HT1080 (cell line): ENCODE results near the gene RUVBL2. TPM values are rescaled to one million over a fixed set of nuclear protein-coding genes. Genes with fewer than 3 reads are reported as not detected.
"Not testable (repeated sequence)": the region's sequence is repeated elsewhere in the genome, so short reads cannot be mapped to it uniquely, and the experiment has no call there.

ENCODE experiments used
- DNase-seq: peaks from one replicate; pipeline ENCODE4 v3.0.0-alpha.2; 2015; ENCODE audit warnings: low read depth
- total RNA-seq: library from RNA; depleted of rRNA; stranded (reverse); fragments of >200 nt; shearing (Covaris generic); gene quantifications from 2 replicates; pipeline ENCODE4 v1.2.3, GENCODE V29; 2014

Gene RUVBL2
- total RNA-seq, 1 experiment from 2014 or later = 498 TPM

GRCh38 chr19:49017041-49017665, 23.5 kb downstream of the RUVBL2 start, which contains the start of gene LHB:
TSS of gene LHB (minus strand) at chr19:49017091. CDS start at chr19:49017081, 10 bp downstream.
- no peak for DNase-seq

DNA sequence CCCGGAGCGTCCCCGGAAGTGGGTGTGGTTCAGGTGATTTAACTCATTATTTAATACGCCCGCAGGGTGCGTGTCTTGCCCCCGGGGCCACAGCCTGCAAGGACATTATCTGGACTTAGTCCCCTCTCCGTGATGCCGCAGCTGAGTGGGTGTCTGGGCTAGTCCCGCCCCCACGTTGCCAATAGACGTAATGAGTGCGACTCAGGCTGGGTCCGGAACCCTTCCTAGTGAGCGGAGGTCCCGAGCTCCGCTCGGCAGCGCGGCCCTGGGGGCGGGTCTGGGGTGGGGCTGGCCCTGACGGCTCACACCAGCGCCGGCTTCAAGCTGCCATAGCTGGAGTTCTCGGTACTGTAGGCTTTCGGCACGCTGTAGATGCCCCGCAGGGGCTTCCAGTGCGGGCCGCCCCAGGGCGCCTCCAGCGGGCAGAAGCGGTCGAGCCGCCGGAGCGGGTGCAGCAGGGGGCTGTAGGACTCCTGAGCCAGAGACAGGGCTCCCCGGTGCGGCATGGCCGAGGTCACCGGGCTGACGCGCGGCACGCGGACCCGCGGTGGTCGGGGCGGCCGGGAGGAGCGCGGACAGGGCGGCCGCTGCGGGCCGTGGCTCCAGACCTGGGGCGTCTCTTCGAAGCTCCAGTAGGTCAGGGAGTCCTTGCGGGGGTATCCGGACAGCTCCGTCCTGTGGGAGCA, 24.1 kb downstream of the RUVBL2 start:
- DNase-seq = no peak

GRCh38 chr19:49018388-49019241, 24.9 kb downstream of the RUVBL2 start:
- not testable (repeated sequence) for DNase-seq

DNA sequence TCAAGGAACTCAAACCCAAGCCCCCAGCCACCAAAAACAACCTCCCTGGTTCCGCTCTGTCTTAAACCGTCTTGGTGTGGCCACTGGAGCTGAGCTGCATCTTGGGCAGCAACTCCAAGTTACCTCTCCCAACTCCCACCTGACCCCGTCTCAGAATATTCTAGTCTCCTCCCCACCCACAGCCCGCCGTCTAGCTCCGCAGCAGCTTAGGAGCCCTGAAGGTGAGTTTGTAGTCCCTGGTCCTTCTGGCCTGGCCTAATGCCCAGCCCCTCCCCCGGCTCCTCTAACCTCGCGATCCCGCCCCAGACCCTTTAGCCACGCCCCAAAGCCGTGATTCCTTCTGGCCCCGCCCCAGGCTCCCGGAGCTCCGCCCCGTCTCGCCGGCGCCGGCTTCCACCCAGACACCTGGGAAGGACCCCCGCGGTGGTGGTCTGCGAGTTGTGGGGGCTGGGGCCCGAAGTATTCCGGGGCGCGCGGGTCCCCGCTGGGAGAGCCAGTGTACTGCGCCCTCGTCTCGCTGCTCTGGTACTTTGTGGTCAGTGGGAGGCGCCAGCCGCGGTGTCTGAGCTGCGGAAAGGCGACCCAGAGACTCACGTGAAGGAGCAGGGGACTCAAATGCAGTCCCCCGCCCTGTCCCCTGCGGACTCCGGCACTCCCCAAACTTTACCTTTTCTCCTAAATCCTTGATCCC, 25.7 kb downstream of the RUVBL2 start:
- DNase-seq = no peak

- no peak for DNase-seq
Measured at GRCh38 chr19:49020342-49020741, 26.7 kb downstream of the RUVBL2 start.

- peak; percentile 76 for DNase-seq
Measured at GRCh38 chr19:49020931-49021895, 27.5 kb downstream of the RUVBL2 start.

- no peak for DNase-seq
Measured at GRCh38 chr19:49022116-49022515, 28.4 kb downstream of the RUVBL2 start.

- DNase-seq = not testable (repeated sequence)
Measured at GRCh38 chr19:49024233-49024632, 30.5 kb downstream of the RUVBL2 start, which contains the start of gene CGB3. TSS of gene CGB3 (minus strand) at chr19:49024333. CDS start at chr19:49023971, 362 bp downstream.

GRCh38 chr19:49025088-49025487, 31.4 kb downstream of the RUVBL2 start:
- not testable (repeated sequence) for DNase-seq

GRCh38 chr19:49025599-49025998, 31.9 kb downstream of the RUVBL2 start:
- DNase-seq = not testable (repeated sequence)

DNA sequence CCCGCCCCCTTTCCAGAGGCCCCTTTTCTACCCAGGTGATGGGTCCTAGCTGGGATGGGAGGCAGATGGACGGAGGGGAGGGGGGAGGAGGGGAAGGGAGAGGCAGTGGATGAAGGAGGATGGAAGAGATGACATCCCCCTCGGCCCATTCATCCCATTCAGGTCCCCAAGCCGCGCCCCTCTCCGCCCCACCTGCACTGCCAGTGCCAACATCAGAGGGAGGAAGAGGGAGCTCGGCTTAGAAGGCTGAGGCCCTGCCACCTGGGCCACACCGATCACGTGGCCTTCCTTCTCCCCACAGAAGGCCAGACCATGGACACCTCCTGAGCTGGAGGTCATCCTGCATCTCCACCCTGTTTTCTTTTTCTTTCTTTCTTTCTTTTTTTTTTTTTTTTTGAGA, 35.0 kb downstream of the RUVBL2 start:
- DNase-seq = not testable (repeated sequence)

DNA sequence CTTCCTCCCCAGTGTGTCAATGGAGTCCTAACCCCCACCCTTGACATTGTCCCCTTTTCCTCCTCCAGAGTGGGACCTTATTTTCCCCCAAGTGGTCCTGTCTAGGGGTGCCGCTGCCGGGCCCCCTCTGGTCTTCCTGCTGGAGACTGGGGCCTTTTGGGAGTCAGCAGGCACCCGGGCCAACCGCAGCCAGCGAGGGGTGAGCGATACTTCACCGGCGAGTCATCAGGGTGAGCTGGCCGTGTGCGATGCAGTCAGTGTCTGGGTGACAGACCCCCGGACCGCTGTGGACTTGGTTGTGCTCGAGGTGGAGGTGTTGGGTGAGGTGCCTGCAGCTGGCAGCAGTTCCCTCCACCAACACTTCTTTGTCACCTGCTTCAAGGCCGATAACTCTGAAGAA, 36.1 kb downstream of the RUVBL2 start:
- not testable (repeated sequence) for DNase-seq

DNA sequence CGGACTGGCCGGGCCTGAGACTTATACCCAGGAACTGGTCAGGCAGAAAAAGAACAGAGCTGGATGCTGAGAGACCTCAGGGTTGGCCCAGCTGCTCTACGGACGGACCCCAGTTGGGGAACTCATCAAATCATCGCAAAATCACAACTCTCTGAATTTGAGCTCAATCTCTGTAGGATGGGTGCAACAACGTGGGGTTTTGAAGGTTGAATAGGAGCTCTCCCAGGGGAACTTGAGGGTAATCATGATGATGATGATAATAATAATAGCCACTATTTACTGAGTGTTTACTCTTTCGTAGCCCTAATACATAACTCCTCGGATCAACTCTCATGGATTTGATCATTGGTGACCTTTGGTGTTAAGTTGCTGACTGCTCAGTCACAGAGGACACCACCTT, 36.6 kb downstream of the RUVBL2 start:
- not testable (repeated sequence) for DNase-seq

DNA sequence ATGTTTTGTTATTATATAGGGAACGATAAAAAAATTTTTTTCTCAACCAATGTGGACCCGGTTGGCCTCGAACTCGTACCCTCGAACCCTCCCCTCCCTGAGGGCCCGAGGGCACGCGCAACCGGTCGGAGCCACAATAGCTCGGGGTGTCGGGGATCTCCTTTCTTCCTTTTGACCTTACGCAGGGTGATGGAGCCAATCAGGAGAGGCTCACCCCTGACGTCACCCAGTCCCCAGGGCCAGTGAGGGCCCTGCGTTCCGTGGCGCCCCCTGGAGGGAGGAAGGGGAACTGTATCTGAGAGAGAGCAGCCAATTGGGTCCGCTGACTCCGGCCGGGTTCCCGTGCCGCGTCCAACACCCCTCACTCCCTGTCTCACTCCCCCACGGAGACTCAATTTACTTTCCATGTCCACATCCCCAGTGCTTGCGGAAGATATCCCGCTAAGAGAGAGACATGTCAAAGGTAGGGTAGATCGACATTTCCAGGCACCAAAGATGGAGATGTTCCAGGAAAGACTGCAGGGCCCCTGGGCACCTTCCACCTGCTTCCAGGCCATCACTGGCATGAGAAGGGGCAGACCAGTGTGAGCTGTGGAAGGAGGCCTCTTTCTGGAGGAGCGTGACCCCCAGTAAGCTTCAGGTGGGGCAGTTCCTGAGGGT, 38.1 kb downstream of the RUVBL2 start, which contains the start of gene CGB2:
Gene CGB2 (plus strand): TSS at position 249 of the 660 bp plus-strand sequence. CDS start 206 bp downstream, at position 455.
- not testable (repeated sequence) for DNase-seq

GRCh38 chr19:49036815-49037214, 43.1 kb downstream of the RUVBL2 start, which contains the start of gene CGB1:
TSS of gene CGB1 (minus strand) at chr19:49036895. CDS start at chr19:49036711, 184 bp downstream.
- not testable (repeated sequence) for DNase-seq

DNA sequence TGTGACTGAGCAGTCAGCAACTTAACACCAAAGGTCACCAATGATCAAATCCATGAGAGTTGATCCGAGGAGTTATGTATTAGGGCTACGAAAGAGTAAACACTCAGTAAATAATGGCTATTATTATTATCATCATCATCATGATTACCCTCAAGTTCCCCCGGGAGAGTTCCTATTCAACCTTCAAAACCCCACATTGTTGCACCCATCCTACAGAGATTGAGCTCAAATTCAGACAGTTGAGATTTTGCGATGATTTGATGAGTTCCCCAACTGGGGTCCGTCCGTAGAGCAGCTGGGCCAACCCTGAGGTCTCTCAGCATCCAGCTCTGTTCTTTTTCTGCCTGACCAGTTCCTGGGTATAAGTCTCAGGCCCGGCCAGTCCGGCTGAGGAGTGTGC, 44.4 kb downstream of the RUVBL2 start:
- not testable (repeated sequence) for DNase-seq

DNA sequence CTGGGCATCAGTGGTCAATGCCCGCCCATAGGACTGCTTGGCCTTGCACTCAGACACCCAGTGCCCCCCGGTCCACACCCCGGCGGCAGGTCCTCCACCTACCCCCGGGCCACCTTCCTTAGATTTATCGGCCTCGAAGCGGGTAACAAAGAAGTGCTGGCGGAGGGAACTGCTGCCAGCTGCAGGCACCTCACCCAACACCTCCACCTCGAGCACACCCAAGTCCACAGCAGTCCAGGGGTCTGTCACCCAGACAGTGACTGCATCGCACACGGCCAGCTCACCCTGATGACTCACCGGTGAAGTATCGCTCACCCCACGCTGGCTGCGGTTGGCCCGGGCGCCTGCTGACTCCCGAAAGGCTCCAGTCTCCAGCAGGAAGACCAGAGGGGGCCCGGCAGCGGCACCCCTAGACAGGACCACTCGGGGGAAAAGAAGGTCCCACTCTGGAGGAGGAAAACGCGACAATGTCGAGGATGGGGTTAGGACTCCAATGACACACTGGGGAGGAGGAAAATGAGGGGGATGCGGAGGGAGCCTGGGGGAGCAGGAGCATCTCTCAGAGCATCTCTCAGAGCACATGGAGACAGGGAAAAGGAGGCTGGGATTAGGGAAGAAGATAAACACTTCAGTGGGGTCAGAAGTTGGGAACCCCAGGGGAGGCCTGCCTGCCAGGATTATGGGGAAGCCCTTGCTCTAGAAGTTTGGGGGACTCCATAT, 45.0 kb downstream of the RUVBL2 start:
- DNase-seq = peak; percentile 86

GRCh38 chr19:49039736-49040135, 46.0 kb downstream of the RUVBL2 start:
- DNase-seq = not testable (repeated sequence)
